Activated CD8-positive, alpha-beta memory T cell treated with anti-CD3 and anti-CD28 coated beads for 1 hour (primary cell): ENCODE results near the gene TUFM.
A peak's percentile ranks its signal among the peaks of the same experiment; 100 is the strongest.
"Not testable (repeated sequence)": the region's sequence is repeated elsewhere in the genome, so short reads cannot be mapped to it uniquely, and the experiment has no call there.

ENCODE experiments used
- DNase-seq, 2 donors: peaks; one replicate each; pipeline ENCODE4 v3.0.0-alpha.2; 2020; ENCODE audit warnings: low read depth in 1 of 2; ENCODE audit errors: extremely low read depth in 1 of 2

The TUFM gene

GRCh38 chr16:28839004-28839639, 7.0 kb downstream of the TUFM start:
- DNase-seq, result no peak

GRCh38 chr16:28838558-28838918, 7.6 kb downstream of the TUFM start:
- no peak for DNase-seq

- no peak for DNase-seq
Measured at GRCh38 chr16:28837672-28838557, 8.2 kb downstream of the TUFM start.

- DNase-seq, result no peak
Measured at GRCh38 chr16:28836761-28837064, 9.4 kb downstream of the TUFM start.

GRCh38 chr16:28835864-28836760, 10.0 kb downstream of the TUFM start:
- no peak for DNase-seq

GRCh38 chr16:28834873-28835863, 11.0 kb downstream of the TUFM start:
- DNase-seq, result no peak

- no peak for DNase-seq
Measured at GRCh38 chr16:28834349-28834748, 11.8 kb downstream of the TUFM start.

- DNase-seq, result no peak
Measured at GRCh38 chr16:28830531-28830930, 15.6 kb downstream of the TUFM start.

- DNase-seq, result no peak
Measured at GRCh38 chr16:28829747-28830146, 16.4 kb downstream of the TUFM start.

GRCh38 chr16:28826141-28826540, 20.0 kb downstream of the TUFM start:
- DNase-seq, result no peak

GRCh38 chr16:28824717-28824973, 21.5 kb downstream of the TUFM start:
- DNase-seq, result no peak

- peak; percentile 95 to 96 for DNase-seq
Measured at GRCh38 chr16:28823873-28824716, 22.1 kb downstream of the TUFM start.

- DNase-seq, result peak in 1 of 2 donors; percentile 19
Measured at GRCh38 chr16:28823291-28823872, 22.8 kb downstream of the TUFM start.

- DNase-seq, result peak; percentile 81 to 89
Measured at GRCh38 chr16:28822520-28823290, 23.4 kb downstream of the TUFM start, which contains the start of gene ATXN2L. Gene ATXN2L, plus strand, starts transcription at chr16:28822999. Its CDS starts 261 bp downstream, at chr16:28823260.

GRCh38 chr16:28821874-28822519, 24.2 kb downstream of the TUFM start:
- DNase-seq, result no peak

GRCh38 chr16:28820546-28820945, 25.6 kb downstream of the TUFM start:
- not testable (repeated sequence) for DNase-seq

- DNase-seq, result no peak
Measured at GRCh38 chr16:28820016-28820415, 26.1 kb downstream of the TUFM start.
